Measurements from ENCODE around the gene TNFRSF1B.

TNFRSF1B gene

DNA sequence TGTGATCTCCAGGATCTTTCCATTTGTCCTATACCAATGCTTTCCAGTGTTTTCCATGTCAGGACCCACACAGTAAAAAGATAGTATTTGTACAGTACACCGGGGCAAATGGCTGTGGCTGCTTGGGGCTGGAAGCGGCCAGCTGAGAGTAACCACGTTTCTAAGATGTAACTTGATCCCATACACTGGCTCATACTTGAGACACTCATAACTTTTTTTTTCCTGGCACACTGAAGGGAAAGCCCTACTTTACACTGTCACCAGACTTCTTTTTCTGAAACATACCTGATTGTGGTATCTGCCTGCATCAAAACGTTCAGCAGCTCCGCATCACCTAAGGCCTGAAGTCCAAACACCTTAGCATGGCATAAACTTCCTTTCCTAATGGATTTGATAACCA lies 84.7 kb downstream of the TNFRSF1B start:
- no peak overlapping the region for H3K4me3 ChIP-seq (replicated peaks; ENCODE audit: low read depth, low read length)
- no peak for DNase-seq (ENCODE audit: low read depth)
- TF ChIP-seq, protein P1, sequence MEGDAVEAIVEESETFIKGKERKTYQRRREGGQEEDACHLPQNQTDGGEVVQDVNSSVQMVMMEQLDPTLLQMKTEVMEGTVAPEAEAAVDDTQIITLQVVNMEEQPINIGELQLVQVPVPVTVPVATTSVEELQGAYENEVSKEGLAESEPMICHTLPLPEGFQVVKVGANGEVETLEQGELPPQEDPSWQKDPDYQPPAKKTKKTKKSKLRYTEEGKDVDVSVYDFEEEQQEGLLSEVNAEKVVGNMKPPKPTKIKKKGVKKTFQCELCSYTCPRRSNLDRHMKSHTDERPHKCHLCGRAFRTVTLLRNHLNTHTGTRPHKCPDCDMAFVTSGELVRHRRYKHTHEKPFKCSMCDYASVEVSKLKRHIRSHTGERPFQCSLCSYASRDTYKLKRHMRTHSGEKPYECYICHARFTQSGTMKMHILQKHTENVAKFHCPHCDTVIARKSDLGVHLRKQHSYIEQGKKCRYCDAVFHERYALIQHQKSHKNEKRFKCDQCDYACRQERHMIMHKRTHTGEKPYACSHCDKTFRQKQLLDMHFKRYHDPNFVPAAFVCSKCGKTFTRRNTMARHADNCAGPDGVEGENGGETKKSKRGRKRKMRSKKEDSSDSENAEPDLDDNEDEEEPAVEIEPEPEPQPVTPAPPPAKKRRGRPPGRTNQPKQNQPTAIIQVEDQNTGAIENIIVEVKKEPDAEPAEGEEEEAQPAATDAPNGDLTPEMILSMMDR (IDR thresholded peaks at IDR 0.05; ENCODE audit: low read length, missing control alignments): no peak

DNA sequence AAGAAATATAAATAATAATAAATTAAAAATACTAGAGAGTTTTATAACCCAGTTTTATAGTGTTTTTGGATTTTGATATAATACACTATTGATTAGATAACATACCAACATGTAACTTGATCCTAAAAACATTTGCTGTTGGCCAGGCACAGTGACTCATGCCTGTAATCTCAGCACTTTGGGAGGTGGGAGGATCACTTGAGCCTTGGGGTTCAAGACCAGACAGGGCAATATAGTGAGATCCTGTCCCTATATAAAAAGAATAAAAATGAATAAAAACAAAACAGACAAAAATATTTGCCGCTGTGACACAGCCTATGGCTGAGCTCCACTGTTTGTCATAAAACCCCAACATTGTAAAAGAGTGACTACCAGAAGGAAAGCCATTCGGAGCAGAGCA lies 89.1 kb downstream of the TNFRSF1B start:
- TF ChIP-seq, protein P1 (IDR thresholded peaks at IDR 0.05; ENCODE audit: low read length, missing control alignments): no peak
- DNase-seq (ENCODE audit: low read depth): no peak
- H3K4me3 ChIP-seq (replicated peaks; ENCODE audit: low read depth, low read length): no peak overlapping the region

DNA sequence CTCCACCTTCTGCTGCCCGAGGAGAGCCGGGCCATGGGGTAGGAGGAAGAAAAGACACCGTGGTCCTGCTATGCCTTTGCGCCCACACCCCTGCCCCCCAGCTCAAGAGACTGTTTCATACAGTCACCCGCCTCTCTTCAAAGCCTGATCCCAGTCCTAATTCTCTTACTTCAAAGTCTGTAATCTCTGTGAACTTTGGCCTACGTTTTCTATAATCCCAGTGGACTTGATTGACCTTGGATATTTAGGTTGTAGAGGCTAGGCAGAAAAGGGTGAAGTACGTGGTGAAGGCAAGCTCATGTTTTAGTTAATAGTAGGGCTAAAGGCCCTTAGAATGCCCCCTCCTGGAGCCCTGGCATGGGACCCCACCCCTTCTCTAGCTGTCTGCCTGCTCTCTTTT lies 91.5 kb downstream of the TNFRSF1B start:
- TF ChIP-seq, protein P1 (IDR thresholded peaks at IDR 0.05; ENCODE audit: low read length, missing control alignments): no peak
- DNase-seq (ENCODE audit: low read depth): no peak
- H3K4me3 ChIP-seq (replicated peaks; ENCODE audit: low read depth, low read length): no peak overlapping the region
